Gastrocnemius medialis (tissue), 4 donors: ENCODE data around the gene SUGCT.

Experiments used
- POLR2A ChIP-seq, 2 donors: fragments of 450-650 bp; IDR thresholded peaks; one replicate each; pipeline ENCODE4 v1.6.1; 2017; ENCODE audit warnings: antibody characterized with exemption in 2 of 2, mild to moderate bottlenecking in 2 of 2, moderate library complexity in 2 of 2
- TF ChIP-seq, protein P1 (sequence below), 5 experiments: fragments of 450-650 bp in 3 of 5; fragments of 200-600 bp in 2 of 5; sonication (generic) in 2 of 5; IDR thresholded peaks in 4 of 5; conservative IDR thresholded peaks in 1 of 5; 1 replicate in 4 of 5; 2 replicates in 1 of 5; pipeline ENCODE4 v1.5.1; 2016 to 2019; ENCODE audit warnings: antibody characterized with exemption in 5 of 5, mild to moderate bottlenecking in 3 of 5, moderate library complexity in 3 of 5

GRCh38 chr7:40777730-40778312, 643.0 kb downstream of the SUGCT start:
- TF ChIP-seq, protein P1, sequence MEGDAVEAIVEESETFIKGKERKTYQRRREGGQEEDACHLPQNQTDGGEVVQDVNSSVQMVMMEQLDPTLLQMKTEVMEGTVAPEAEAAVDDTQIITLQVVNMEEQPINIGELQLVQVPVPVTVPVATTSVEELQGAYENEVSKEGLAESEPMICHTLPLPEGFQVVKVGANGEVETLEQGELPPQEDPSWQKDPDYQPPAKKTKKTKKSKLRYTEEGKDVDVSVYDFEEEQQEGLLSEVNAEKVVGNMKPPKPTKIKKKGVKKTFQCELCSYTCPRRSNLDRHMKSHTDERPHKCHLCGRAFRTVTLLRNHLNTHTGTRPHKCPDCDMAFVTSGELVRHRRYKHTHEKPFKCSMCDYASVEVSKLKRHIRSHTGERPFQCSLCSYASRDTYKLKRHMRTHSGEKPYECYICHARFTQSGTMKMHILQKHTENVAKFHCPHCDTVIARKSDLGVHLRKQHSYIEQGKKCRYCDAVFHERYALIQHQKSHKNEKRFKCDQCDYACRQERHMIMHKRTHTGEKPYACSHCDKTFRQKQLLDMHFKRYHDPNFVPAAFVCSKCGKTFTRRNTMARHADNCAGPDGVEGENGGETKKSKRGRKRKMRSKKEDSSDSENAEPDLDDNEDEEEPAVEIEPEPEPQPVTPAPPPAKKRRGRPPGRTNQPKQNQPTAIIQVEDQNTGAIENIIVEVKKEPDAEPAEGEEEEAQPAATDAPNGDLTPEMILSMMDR (IDR thresholded peaks at IDR 0.05 in 4 of 5, conservative IDR thresholded peaks at IDR 0.05 in 1 of 5) = no peak
- TF ChIP-seq POLR2A (IDR thresholded peaks at IDR 0.05) = no peak
